Type B pancreatic cell (in vitro differentiated cells): ENCODE data around the gene ACTL9. TPM values are rescaled to one million over a fixed set of nuclear protein-coding genes. Genes with fewer than 3 reads are reported as not detected.

Source experiments
- DNase-seq: peaks from one replicate; pipeline ENCODE4 v3.0.0; 2021; ENCODE audit warnings: mixed read lengths; ENCODE audit not compliant: unreplicated experiment; ENCODE audit errors: extremely low spot score
- H3K27ac Mint-ChIP-seq: 2 replicates; pipeline ENCODE4 v1.8.0; 2021; ENCODE audit warnings: mild to moderate bottlenecking, mixed read lengths
- H3K27me3 Mint-ChIP-seq: 2 replicates; pipeline ENCODE4 v1.8.0; 2021; ENCODE audit warnings: mixed read lengths
- H3K36me3 Mint-ChIP-seq: 2 replicates; pipeline ENCODE4 v1.8.0; 2021; ENCODE audit warnings: mixed read lengths
- H3K4me1 Mint-ChIP-seq: one replicate; pipeline ENCODE4 v1.8.0; 2021; ENCODE audit warnings: mixed read lengths; ENCODE audit not compliant: unreplicated experiment
- H3K4me3 Mint-ChIP-seq: 2 replicates; pipeline ENCODE4 v1.8.0; 2021; ENCODE audit warnings: mild to moderate bottlenecking, mixed read lengths
- H3K9me3 Mint-ChIP-seq: 2 replicates; pipeline ENCODE4 v1.8.0; 2021; ENCODE audit warnings: mixed read lengths
- CTCF ChIP-seq: fragments of 200-600 bp; sonication (generic); conservative IDR thresholded peaks from 2 replicates; pipeline ENCODE4 v1.5.0; 2021; ENCODE audit warnings: antibody characterized with exemption, mild to moderate bottlenecking
- total RNA-seq: library from RNA; stranded (reverse); gene quantifications from 2 replicates; pipeline ENCODE4 v1.2.1, GENCODE V29; 2021; ENCODE audit warnings: low replicate concordance

The ACTL9 gene
- total RNA-seq, 1 donor from 2014 or later, result not detected

- DNase-seq, result no peak
- H3K36me3 Mint-ChIP-seq, result no peaks in the 10 kb centered on the region
- H3K27ac Mint-ChIP-seq, result no peak overlapping the region
These were observed 15.7 kb downstream of the ACTL9 start for GRCh38 chr19:8682931-8683330.

GRCh38 chr19:8682472-8682871 is 16.1 kb downstream of the ACTL9 start:
- Mint-ChIP-seq H3K27ac (no peak overlapping the region), H3K4me1 (no peaks in the 10 kb centered on the region), H3K36me3 (no peaks in the 10 kb centered on the region), H3K27me3 (peaks cover 4% of the 10 kb centered on the region), H3K4me3 (no peak overlapping the region), H3K9me3 (peaks cover 10% of the 10 kb centered on the region)
- no peak for DNase-seq
- TF ChIP-seq CTCF, result no peak

More at GRCh38 chr19:8682931-8683330, 15.7 kb downstream of the ACTL9 start:
- peaks cover 4% of the 10 kb centered on the region for H3K27me3 Mint-ChIP-seq
- no peaks in the 10 kb centered on the region for H3K4me1 Mint-ChIP-seq
- no peak for TF ChIP-seq CTCF
- peaks cover 7% of the 10 kb centered on the region for H3K9me3 Mint-ChIP-seq
- no peak overlapping the region for H3K4me3 Mint-ChIP-seq

GRCh38 chr19:8681345-8682029 is 17.1 kb downstream of the ACTL9 start:
- DNase-seq, result no peak
- Mint-ChIP-seq H3K4me1 (no peaks in the 10 kb centered on the region), H3K27me3 (peaks cover 4% of the 10 kb centered on the region), H3K36me3 (no peaks in the 10 kb centered on the region), H3K27ac (no peak overlapping the region), H3K9me3 (peaks cover 10% of the 10 kb centered on the region), H3K4me3 (no peak overlapping the region)
- no peak for TF ChIP-seq CTCF

- peaks cover 10% of the 10 kb centered on the region for H3K9me3 Mint-ChIP-seq
- peaks cover 5% of the 10 kb centered on the region for H3K27me3 Mint-ChIP-seq
- H3K4me3 Mint-ChIP-seq, result no peak overlapping the region
- no peak for TF ChIP-seq CTCF
- no peak overlapping the region for H3K27ac Mint-ChIP-seq
- no peak for DNase-seq
- H3K4me1 Mint-ChIP-seq, result no peaks in the 10 kb centered on the region
- no peaks in the 10 kb centered on the region for H3K36me3 Mint-ChIP-seq
These were observed 17.8 kb downstream of the ACTL9 start for GRCh38 chr19:8680676-8681344.

GRCh38 chr19:8678244-8678807 is 20.3 kb downstream of the ACTL9 start:
- H3K4me1 Mint-ChIP-seq, result no peaks in the 10 kb centered on the region
- DNase-seq, result no peak
- no peaks in the 10 kb centered on the region for H3K36me3 Mint-ChIP-seq
- no peak for TF ChIP-seq CTCF
- H3K9me3 Mint-ChIP-seq, result peaks cover 10% of the 10 kb centered on the region
- H3K27me3 Mint-ChIP-seq, result peaks cover 8% of the 10 kb centered on the region
- no peak overlapping the region for H3K27ac Mint-ChIP-seq
- no peak overlapping the region for H3K4me3 Mint-ChIP-seq
